Measurements from ENCODE around the gene FRMPD2. TPM values are rescaled to one million over a fixed set of nuclear protein-coding genes. Genes with fewer than 3 reads are reported as not detected.

Gene FRMPD2
- total and polyA plus RNA-seq, 4 donors = 0.28 TPM; not detected in 3

- no peaks in the 10 kb centered on the region for H3K4me1 ChIP-seq (ENCODE audit: control insufficient read depth in 4 of 4, insufficient read depth in 4 of 4, low read length in 3 of 4)
- no peaks in the 10 kb centered on the region for H3K27me3 ChIP-seq (ENCODE audit: control insufficient read depth in 4 of 4, insufficient read depth in 4 of 4, low read length in 3 of 4)
- no peaks in the 10 kb centered on the region for H3K9me3 ChIP-seq (ENCODE audit: control insufficient read depth in 4 of 4, low read length in 3 of 4)
- H3K36me3 ChIP-seq (ENCODE audit: control insufficient read depth in 4 of 4, insufficient read depth in 3 of 4, low read depth in 1 of 4, low read length in 3 of 4) = no peaks in the 10 kb centered on the region
- H3K27ac ChIP-seq (ENCODE audit: low read depth in 1 of 2, low read length in 2 of 2) = no peak overlapping the region
- no peak overlapping the region for H3K4me3 ChIP-seq (ENCODE audit: low read depth in 1 of 3, low read length in 3 of 3)
- 86% methylated on average over 4 of the region's 4 CpGs for WGBS
- no peak overlapping the region for H3K9ac ChIP-seq (ENCODE audit: low read depth in 1 of 2, low read length in 2 of 2)
- TF ChIP-seq CTCF (IDR thresholded peaks at IDR 0.05; ENCODE audit: low read depth, low read length, missing input control) = no peak
- TF ChIP-seq FOXA2 (IDR thresholded peaks at IDR 0.05) = no peak
- TF ChIP-seq YY1 (IDR thresholded peaks at IDR 0.05) = no peak
- TF ChIP-seq NR2F2 (IDR thresholded peaks at IDR 0.05) = no peak
- no peak for TF ChIP-seq FOXA1 (IDR thresholded peaks at IDR 0.05)
- no peak for DNase-seq (ENCODE audit: low spot score)
Observed at GRCh38 chr10:48296576-48297098, 22.1 kb upstream of the FRMPD2 start.

GRCh38 chr10:48294431-48294830, 19.9 kb upstream of the FRMPD2 start:
- DNase-seq (ENCODE audit: low spot score) = no peak
- Histone ChIP-seq H3K27me3 (ENCODE audit: control insufficient read depth in 4 of 4, insufficient read depth in 4 of 4, low read length in 3 of 4) (no peaks in the 10 kb centered on the region), H3K27ac (ENCODE audit: low read depth in 1 of 2, low read length in 2 of 2) (no peak overlapping the region), H3K36me3 (ENCODE audit: control insufficient read depth in 4 of 4, insufficient read depth in 3 of 4, low read depth in 1 of 4, low read length in 3 of 4) (no peaks in the 10 kb centered on the region), H3K4me1 (ENCODE audit: control insufficient read depth in 4 of 4, insufficient read depth in 4 of 4, low read length in 3 of 4) (no peaks in the 10 kb centered on the region), H3K9me3 (ENCODE audit: control insufficient read depth in 4 of 4, low read length in 3 of 4) (no peaks in the 10 kb centered on the region), H3K9ac (ENCODE audit: low read depth in 1 of 2, low read length in 2 of 2) (no peak overlapping the region), H3K4me3 (ENCODE audit: low read depth in 1 of 3, low read length in 3 of 3) (no peak overlapping the region)
- TF ChIP-seq RXRA (IDR thresholded peaks at IDR 0.05) (no peak), GABPA (IDR thresholded peaks at IDR 0.05 in 1 of 2, conservative IDR thresholded peaks at IDR 0.05 in 1 of 2) (no peak), RAD21 (IDR thresholded peaks at IDR 0.05) (no peak), ATF3 (IDR thresholded peaks at IDR 0.05) (no peak), ZBTB33 (IDR thresholded peaks at IDR 0.05) (no peak), JUND (IDR thresholded peaks at IDR 0.05) (no peak), MAX (IDR thresholded peaks at IDR 0.05) (no peak), SP1 (IDR thresholded peaks at IDR 0.05) (no peak), TAF1 (conservative IDR thresholded peaks at IDR 0.05) (no peak), HNF4A (conservative IDR thresholded peaks at IDR 0.05) (no peak), NR2F2 (IDR thresholded peaks at IDR 0.05) (no peak)
- WGBS = 83% methylated on average over 2 of the region's 2 CpGs

GRCh38 chr10:48292616-48293015, 18.1 kb upstream of the FRMPD2 start:
- Histone ChIP-seq H3K27ac (ENCODE audit: low read depth in 1 of 2, low read length in 2 of 2) (no peak overlapping the region), H3K9me3 (ENCODE audit: control insufficient read depth in 4 of 4, low read length in 3 of 4) (no peaks in the 10 kb centered on the region), H3K4me3 (ENCODE audit: low read depth in 1 of 3, low read length in 3 of 3) (no peak overlapping the region), H3K36me3 (ENCODE audit: control insufficient read depth in 4 of 4, insufficient read depth in 3 of 4, low read depth in 1 of 4, low read length in 3 of 4) (no peaks in the 10 kb centered on the region), H3K4me1 (ENCODE audit: control insufficient read depth in 4 of 4, insufficient read depth in 4 of 4, low read length in 3 of 4) (no peaks in the 10 kb centered on the region), H3K27me3 (ENCODE audit: control insufficient read depth in 4 of 4, insufficient read depth in 4 of 4, low read length in 3 of 4) (no peaks in the 10 kb centered on the region), H3K9ac (ENCODE audit: low read depth in 1 of 2, low read length in 2 of 2) (no peak overlapping the region)
- no peak for TF ChIP-seq ATF3 (IDR thresholded peaks at IDR 0.05)
- TF ChIP-seq RAD21 (IDR thresholded peaks at IDR 0.05) = no peak
- no peak for TF ChIP-seq NR2F2 (IDR thresholded peaks at IDR 0.05)
- no peak for TF ChIP-seq JUND (IDR thresholded peaks at IDR 0.05)
- TF ChIP-seq REST (IDR thresholded peaks at IDR 0.05) = no peak
- no peak for TF ChIP-seq HNF4A (conservative IDR thresholded peaks at IDR 0.05)
- no peak for DNase-seq (ENCODE audit: low spot score)
- 95% methylated on average over 3 of the region's 3 CpGs for WGBS
